Neural cell (in vitro differentiated cells): Measurements from ENCODE around the gene PRUNE2. TPM values are rescaled to one million over a fixed set of nuclear protein-coding genes. Genes with fewer than 3 reads are reported as not detected.

ENCODE experiments used
- H2AFZ ChIP-seq: fragments of 200-600, 300-800 bp; sonication (generic), shearing (Covaris generic); 2 replicates; pipeline ENCODE4 v1.6.0; 2014; ENCODE audit warnings: low read depth, mild to moderate bottlenecking, antibody characterized with exemption, low read length, moderate library complexity
- H3F3A ChIP-seq: fragments of 200-600 bp; shearing (Covaris generic); 2 replicates; pipeline ENCODE4 v1.6.1; 2016; ENCODE audit warnings: mild to moderate bottlenecking, moderate library complexity, mixed read lengths, antibody characterized with exemption, low read length; ENCODE audit not compliant: insufficient read depth, poor library complexity, severe bottlenecking
- H3K27ac ChIP-seq: fragments of 200-600, 300-800 bp; sonication (generic), shearing (Covaris generic); 2 replicates; pipeline ENCODE4 v1.5.1; 2014; ENCODE audit warnings: mild to moderate bottlenecking, low read length, moderate library complexity
- H3K27me3 ChIP-seq: fragments of 300-800, 200-600 bp; sonication (generic), shearing (Covaris generic); 2 replicates; pipeline ENCODE4 v1.6.0; 2014; ENCODE audit warnings: mild to moderate bottlenecking, low read depth, low read length, moderate library complexity; ENCODE audit not compliant: insufficient read depth
- H3K36me3 ChIP-seq: fragments of 300-800, 200-600 bp; sonication (generic), shearing (Covaris generic); 2 replicates; pipeline ENCODE4 v1.5.1; 2014; ENCODE audit warnings: mild to moderate bottlenecking, antibody characterized with exemption, low read length, moderate library complexity; ENCODE audit not compliant: insufficient read depth
- H3K4me2 ChIP-seq: fragments of 300-800, 200-600 bp; sonication (generic), shearing (Covaris generic); 2 replicates; pipeline ENCODE4 v1.6.0; 2014; ENCODE audit warnings: mild to moderate bottlenecking, low read length
- H3K4me3 ChIP-seq: fragments of 300-800, 200-600 bp; sonication (generic), shearing (Covaris generic); 2 replicates; pipeline ENCODE4 v1.5.1; 2014; ENCODE audit warnings: mild to moderate bottlenecking, low read length, moderate library complexity
- H3K79me2 ChIP-seq: fragments of 200-600 bp; shearing (Covaris generic); replicated peaks from 2 replicates; pipeline ENCODE4 v1.6.0; 2014; ENCODE audit warnings: mild to moderate bottlenecking, low read length, moderate library complexity; ENCODE audit not compliant: insufficient read depth
- H3K9ac ChIP-seq: fragments of 300-800, 200-600 bp; sonication (generic), shearing (Covaris generic); 2 replicates; pipeline ENCODE4 v1.6.1; 2016; ENCODE audit warnings: mild to moderate bottlenecking, low read length, mixed read lengths
- H3K9me2 ChIP-seq: fragments of 200-600 bp; shearing (Covaris generic); 2 replicates; pipeline ENCODE4 v1.6.1; 2016; ENCODE audit warnings: mild to moderate bottlenecking, low read length, mixed read lengths; ENCODE audit not compliant: insufficient read depth
- H3K9me3 ChIP-seq: fragments of 200-600, 300-800 bp; sonication (generic), shearing (Covaris generic); 2 replicates; pipeline ENCODE4 v1.6.1; 2016; ENCODE audit warnings: mild to moderate bottlenecking, mixed run types, low read length, moderate library complexity, mixed read lengths
- H4K20me1 ChIP-seq: fragments of 200-600 bp; shearing (Covaris generic); 2 replicates; pipeline ENCODE4 v1.6.1; 2016; ENCODE audit warnings: mild to moderate bottlenecking, mixed run types; ENCODE audit not compliant: insufficient read depth
- EP300 ChIP-seq: fragments of 450-650 bp; conservative IDR thresholded peaks from 2 replicates; pipeline ENCODE4 v1.6.1; 2014; ENCODE audit warnings: antibody characterized with exemption, mild to moderate bottlenecking, moderate library complexity; ENCODE audit not compliant: poor library complexity, severe bottlenecking
- EZH2 ChIP-seq: fragments of 200-600, 300-800 bp; shearing (Covaris generic), sonication (generic); IDR thresholded peaks from 2 replicates; pipeline ENCODE4 v1.6.1; 2014; ENCODE audit warnings: antibody characterized with exemption, low read length, borderline replicate concordance, mild to moderate bottlenecking; ENCODE audit not compliant: insufficient read depth, poor library complexity, severe bottlenecking
- MXI1 ChIP-seq: fragments of 450-650 bp; conservative IDR thresholded peaks from 2 replicates; pipeline ENCODE4 v1.6.1; 2014; ENCODE audit warnings: antibody characterized with exemption, mild to moderate bottlenecking; ENCODE audit not compliant: poor library complexity, severe bottlenecking
- POLR2AphosphoS5 ChIP-seq: IDR thresholded peaks from 2 replicates; pipeline ENCODE4 v1.6.1; 2012
- RAD21 ChIP-seq: fragments of 450-650 bp; conservative IDR thresholded peaks from 2 replicates; pipeline ENCODE4 v1.6.1; 2014; ENCODE audit warnings: antibody characterized with exemption, mild to moderate bottlenecking, moderate library complexity
- SMC3 ChIP-seq: fragments of 450-650 bp; conservative IDR thresholded peaks from 2 replicates; pipeline ENCODE4 v1.6.1; 2014; ENCODE audit warnings: antibody characterized with exemption, mild to moderate bottlenecking, moderate library complexity; ENCODE audit not compliant: poor library complexity
- TAF1 ChIP-seq: IDR thresholded peaks from 2 replicates; pipeline ENCODE4 v1.6.1; 2012; ENCODE audit warnings: low read depth
- polyA plus RNA-seq: library from polyadenylated mRNA; depleted of rRNA; stranded (reverse); fragments of >200 nt; gene quantifications from 2 replicates; pipeline ENCODE4 v1.2.3, GENCODE V29; 2014
- TF ChIP-seq, protein P1 (sequence below): IDR thresholded peaks from 2 replicates; pipeline ENCODE4 v1.6.1; 2012; ENCODE audit warnings: borderline replicate concordance
- TF ChIP-seq, protein P2 (sequence below): fragments of 450-650 bp; IDR thresholded peaks from 2 replicates; pipeline ENCODE4 v1.5.1; 2014; ENCODE audit warnings: antibody characterized with exemption, mild to moderate bottlenecking, moderate library complexity; ENCODE audit not compliant: poor library complexity, severe bottlenecking

The PRUNE2 gene
- polyA plus RNA-seq, 1 donor from 2014 or later: 9.7 TPM

DNA sequence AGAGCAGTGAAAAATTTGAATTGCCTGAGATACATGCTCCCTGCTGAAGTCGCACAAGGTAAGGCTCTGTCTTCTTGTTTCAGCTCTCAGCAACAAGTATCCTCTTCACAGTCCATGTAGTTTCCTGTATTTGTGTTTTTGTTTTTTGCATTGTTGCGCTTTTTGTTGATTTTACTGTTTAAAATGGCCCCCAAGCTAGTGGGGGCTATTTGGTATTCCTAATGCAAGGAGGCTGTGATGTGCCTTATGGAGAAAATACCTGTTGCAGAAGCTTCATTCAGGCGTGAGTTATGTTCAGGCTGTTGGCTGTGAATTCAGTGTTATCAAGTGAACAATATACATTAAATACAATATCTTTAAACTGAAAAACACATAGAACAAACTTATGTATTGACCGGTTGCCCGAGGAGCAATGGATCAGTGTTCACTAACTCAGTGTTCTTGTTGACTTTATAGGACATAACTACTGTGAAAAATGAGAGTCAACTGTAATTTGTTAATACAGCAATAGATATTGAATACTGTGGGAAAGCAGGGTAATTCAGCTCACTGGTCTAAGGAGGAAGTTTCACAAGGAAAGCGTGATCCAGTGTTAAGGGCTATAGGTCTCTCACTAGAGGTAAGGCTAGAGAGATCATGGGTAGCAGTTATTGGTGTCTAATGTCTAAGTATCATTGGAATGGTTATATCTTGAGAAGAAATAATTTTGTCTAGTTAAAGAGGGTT is 296.5 kb downstream of the PRUNE2 start:
- Histone ChIP-seq H4K20me1 (no peaks in the 10 kb centered on the region), H3K9me2 (no peaks in the 10 kb centered on the region), H3K27me3 (no peaks in the 10 kb centered on the region), H3K4me2 (no peak overlapping the region), H3K27ac (no peak overlapping the region), H3K9me3 (no peaks in the 10 kb centered on the region), H3K79me2 (no peaks in the 10 kb centered on the region), H3K36me3 (no peaks in the 10 kb centered on the region), H2AFZ (no peak overlapping the region), H3K9ac (no peak overlapping the region), H3K4me3 (no peak overlapping the region), H3F3A (no peaks in the 10 kb centered on the region)
- no peak for TF ChIP-seq RAD21
- no peak for TF ChIP-seq EP300
- no peak for TF ChIP-seq TAF1
- TF ChIP-seq EZH2: no peak
- TF ChIP-seq MXI1: no peak
- TF ChIP-seq, protein P1, sequence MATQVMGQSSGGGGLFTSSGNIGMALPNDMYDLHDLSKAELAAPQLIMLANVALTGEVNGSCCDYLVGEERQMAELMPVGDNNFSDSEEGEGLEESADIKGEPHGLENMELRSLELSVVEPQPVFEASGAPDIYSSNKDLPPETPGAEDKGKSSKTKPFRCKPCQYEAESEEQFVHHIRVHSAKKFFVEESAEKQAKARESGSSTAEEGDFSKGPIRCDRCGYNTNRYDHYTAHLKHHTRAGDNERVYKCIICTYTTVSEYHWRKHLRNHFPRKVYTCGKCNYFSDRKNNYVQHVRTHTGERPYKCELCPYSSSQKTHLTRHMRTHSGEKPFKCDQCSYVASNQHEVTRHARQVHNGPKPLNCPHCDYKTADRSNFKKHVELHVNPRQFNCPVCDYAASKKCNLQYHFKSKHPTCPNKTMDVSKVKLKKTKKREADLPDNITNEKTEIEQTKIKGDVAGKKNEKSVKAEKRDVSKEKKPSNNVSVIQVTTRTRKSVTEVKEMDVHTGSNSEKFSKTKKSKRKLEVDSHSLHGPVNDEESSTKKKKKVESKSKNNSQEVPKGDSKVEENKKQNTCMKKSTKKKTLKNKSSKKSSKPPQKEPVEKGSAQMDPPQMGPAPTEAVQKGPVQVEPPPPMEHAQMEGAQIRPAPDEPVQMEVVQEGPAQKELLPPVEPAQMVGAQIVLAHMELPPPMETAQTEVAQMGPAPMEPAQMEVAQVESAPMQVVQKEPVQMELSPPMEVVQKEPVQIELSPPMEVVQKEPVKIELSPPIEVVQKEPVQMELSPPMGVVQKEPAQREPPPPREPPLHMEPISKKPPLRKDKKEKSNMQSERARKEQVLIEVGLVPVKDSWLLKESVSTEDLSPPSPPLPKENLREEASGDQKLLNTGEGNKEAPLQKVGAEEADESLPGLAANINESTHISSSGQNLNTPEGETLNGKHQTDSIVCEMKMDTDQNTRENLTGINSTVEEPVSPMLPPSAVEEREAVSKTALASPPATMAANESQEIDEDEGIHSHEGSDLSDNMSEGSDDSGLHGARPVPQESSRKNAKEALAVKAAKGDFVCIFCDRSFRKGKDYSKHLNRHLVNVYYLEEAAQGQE: no peak
- no peak for TF ChIP-seq POLR2AphosphoS5

DNA sequence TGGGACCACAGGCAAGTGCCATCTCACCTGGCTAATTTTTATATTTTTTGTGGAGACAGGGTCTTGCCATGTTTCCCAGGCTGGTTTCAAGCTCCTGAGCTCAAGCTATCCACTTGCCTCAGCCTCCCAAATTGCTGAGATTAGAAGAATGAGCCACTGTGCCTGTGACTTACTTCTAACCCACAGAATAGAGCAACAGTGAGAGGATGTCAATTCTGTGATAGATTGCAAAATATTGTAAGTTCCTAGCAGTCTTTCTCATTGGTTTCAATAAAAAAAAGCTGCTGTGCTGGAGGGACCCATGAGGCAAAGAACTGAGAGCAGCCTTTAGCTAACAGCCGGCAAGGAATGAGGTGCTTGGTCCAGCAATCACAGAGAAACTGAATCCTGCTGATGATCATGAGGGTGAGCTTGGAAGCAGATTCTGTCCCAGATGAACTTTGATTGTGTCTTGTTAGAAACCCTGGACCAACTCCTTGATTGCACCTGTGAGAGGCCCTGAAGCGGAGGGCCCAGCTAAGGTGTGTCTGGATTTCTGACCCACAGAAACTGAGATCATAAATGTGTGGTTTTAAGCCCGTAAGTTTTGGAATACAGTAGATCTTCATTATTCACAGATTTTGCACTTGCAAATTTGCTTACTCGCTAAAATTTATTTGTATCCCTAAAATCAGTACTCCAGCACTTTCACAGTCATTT is 297.2 kb downstream of the PRUNE2 start:
- TF ChIP-seq EP300 (no peak), TAF1 (no peak), RAD21 (no peak), EZH2 (no peak), MXI1 (no peak), SMC3 (no peak)
- TF ChIP-seq, protein P2, sequence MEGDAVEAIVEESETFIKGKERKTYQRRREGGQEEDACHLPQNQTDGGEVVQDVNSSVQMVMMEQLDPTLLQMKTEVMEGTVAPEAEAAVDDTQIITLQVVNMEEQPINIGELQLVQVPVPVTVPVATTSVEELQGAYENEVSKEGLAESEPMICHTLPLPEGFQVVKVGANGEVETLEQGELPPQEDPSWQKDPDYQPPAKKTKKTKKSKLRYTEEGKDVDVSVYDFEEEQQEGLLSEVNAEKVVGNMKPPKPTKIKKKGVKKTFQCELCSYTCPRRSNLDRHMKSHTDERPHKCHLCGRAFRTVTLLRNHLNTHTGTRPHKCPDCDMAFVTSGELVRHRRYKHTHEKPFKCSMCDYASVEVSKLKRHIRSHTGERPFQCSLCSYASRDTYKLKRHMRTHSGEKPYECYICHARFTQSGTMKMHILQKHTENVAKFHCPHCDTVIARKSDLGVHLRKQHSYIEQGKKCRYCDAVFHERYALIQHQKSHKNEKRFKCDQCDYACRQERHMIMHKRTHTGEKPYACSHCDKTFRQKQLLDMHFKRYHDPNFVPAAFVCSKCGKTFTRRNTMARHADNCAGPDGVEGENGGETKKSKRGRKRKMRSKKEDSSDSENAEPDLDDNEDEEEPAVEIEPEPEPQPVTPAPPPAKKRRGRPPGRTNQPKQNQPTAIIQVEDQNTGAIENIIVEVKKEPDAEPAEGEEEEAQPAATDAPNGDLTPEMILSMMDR: no peak
- TF ChIP-seq, protein P1: no peak
- Histone ChIP-seq H2AFZ (no peak overlapping the region), H3K27me3 (no peaks in the 10 kb centered on the region), H3F3A (no peaks in the 10 kb centered on the region), H3K9me3 (no peaks in the 10 kb centered on the region), H3K36me3 (no peaks in the 10 kb centered on the region), H3K9ac (no peak overlapping the region), H3K4me2 (no peak overlapping the region), H3K4me3 (no peak overlapping the region), H3K9me2 (no peaks in the 10 kb centered on the region), H4K20me1 (no peaks in the 10 kb centered on the region), H3K79me2 (no peaks in the 10 kb centered on the region), H3K27ac (no peak overlapping the region)
